ENCODE data around the gene EIF3F.

DNA sequence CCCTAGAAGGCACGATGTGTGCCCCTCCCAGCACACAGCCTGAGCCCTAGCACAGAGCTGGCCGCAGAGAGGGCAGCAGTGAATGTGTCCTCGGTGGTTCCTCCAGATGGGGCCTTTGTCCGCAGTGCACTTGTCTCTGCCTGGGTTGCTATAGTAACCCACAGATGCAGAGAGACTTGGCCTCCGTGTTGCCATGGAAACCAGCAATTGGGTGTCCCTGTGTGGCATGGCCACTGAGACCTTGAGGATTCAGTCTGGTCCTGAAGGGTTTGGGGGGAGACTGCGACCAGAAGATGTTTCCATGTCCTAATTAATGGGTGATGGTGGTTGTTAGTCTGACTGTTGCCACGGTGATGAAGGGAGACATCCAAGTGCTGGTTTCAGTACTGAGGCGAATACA lies 51.3 kb downstream of the EIF3F start:
- TF ChIP-seq, protein P1, sequence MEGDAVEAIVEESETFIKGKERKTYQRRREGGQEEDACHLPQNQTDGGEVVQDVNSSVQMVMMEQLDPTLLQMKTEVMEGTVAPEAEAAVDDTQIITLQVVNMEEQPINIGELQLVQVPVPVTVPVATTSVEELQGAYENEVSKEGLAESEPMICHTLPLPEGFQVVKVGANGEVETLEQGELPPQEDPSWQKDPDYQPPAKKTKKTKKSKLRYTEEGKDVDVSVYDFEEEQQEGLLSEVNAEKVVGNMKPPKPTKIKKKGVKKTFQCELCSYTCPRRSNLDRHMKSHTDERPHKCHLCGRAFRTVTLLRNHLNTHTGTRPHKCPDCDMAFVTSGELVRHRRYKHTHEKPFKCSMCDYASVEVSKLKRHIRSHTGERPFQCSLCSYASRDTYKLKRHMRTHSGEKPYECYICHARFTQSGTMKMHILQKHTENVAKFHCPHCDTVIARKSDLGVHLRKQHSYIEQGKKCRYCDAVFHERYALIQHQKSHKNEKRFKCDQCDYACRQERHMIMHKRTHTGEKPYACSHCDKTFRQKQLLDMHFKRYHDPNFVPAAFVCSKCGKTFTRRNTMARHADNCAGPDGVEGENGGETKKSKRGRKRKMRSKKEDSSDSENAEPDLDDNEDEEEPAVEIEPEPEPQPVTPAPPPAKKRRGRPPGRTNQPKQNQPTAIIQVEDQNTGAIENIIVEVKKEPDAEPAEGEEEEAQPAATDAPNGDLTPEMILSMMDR (IDR thresholded peaks at IDR 0.05; ENCODE audit: poor library complexity) = no peak
- no peak for TF ChIP-seq EZH2 (IDR thresholded peaks at IDR 0.05; ENCODE audit: borderline replicate concordance)
- no peak for TF ChIP-seq EZH2phosphoT487 (IDR thresholded peaks at IDR 0.05; ENCODE audit: low read depth, severe bottlenecking, unreplicated experiment)

All from hepatocyte (in vitro differentiated cells).